Caco-2 (cell line): Measurements from ENCODE around the gene ZBTB47. TPM values are rescaled to one million over a fixed set of nuclear protein-coding genes. Genes with fewer than 3 reads are reported as not detected.
A peak's percentile ranks its signal among the peaks of the same experiment; 100 is the strongest.

Experiments used
- BruUV-seq: library from RNA; stranded (reverse); fragments of 400-500 nt; replicated peaks from 2 replicates; lab custom pipeline; 2021; lab: Mats Ljungman, UMichigan
- CTCF ChIA-PET: fragments of 300-600 bp; sonication (Branson Sonifier 250); formaldehyde crosslinking; loops from one replicate; lab custom pipeline; 2022; ENCODE audit warnings: antibody characterized with exemption; lab: Charles Lee
- POLR2A ChIA-PET: fragments of 300-600 bp; sonication (Branson Sonifier 250); formaldehyde crosslinking; loops from one replicate; lab custom pipeline; 2022; ENCODE audit warnings: antibody characterized with exemption; lab: Charles Lee
- DNase-seq, 2 experiments: peaks; one replicate each; pipeline versions ENCODE4 v3.0.0 to v3.0.0-alpha.2; 2020 to 2022
- H3K27me3 ChIP-seq: replicated peaks from 2 replicates; pipeline ENCODE4 v1.6.0; 2011; ENCODE audit warnings: low read length; ENCODE audit not compliant: control insufficient read depth, insufficient read depth
- H3K36me3 ChIP-seq: 2 replicates; pipeline ENCODE4 v1.5.1; 2011; ENCODE audit warnings: low read length; ENCODE audit not compliant: control insufficient read depth, insufficient read depth
- H3K4me1 ChIP-seq: fragments of 250-450 bp; sonication (Bioruptor Pico); 2 replicates; pipeline ENCODE4 v1.5.1; 2020; ENCODE audit warnings: mild to moderate bottlenecking
- H3K4me3 ChIP-seq: 2 replicates; pipeline ENCODE4 v1.5.1; 2011; ENCODE audit warnings: low read depth, mild to moderate bottlenecking, control low read depth, low read length
- H3K9me3 ChIP-seq: fragments of 250-450 bp; sonication (Bioruptor Pico); 2 replicates; pipeline ENCODE4 v1.5.1; 2020; ENCODE audit warnings: mild to moderate bottlenecking, moderate library complexity
- H3K27ac Mint-ChIP-seq: one replicate; pipeline ENCODE4 v1.8.0; 2022; ENCODE audit warnings: mixed read lengths; ENCODE audit not compliant: unreplicated experiment
- H3K27me3 Mint-ChIP-seq: one replicate; pipeline ENCODE4 v1.8.0; 2022; ENCODE audit warnings: mixed read lengths; ENCODE audit not compliant: insufficient read depth, unreplicated experiment
- H3K36me3 Mint-ChIP-seq: one replicate; pipeline ENCODE4 v1.8.0; 2022; ENCODE audit warnings: mild to moderate bottlenecking, mixed read lengths; ENCODE audit not compliant: insufficient read depth, unreplicated experiment
- H3K4me1 Mint-ChIP-seq: one replicate; pipeline ENCODE4 v1.8.0; 2022; ENCODE audit warnings: low read depth, mixed read lengths; ENCODE audit not compliant: unreplicated experiment
- H3K4me3 Mint-ChIP-seq: one replicate; pipeline ENCODE4 v1.8.0; 2022; ENCODE audit warnings: mild to moderate bottlenecking, moderate library complexity, mixed read lengths; ENCODE audit not compliant: unreplicated experiment
- H3K9me3 Mint-ChIP-seq: one replicate; pipeline ENCODE4 v1.8.0; 2022; ENCODE audit warnings: mixed read lengths; ENCODE audit not compliant: unreplicated experiment
- intact Hi-C: fragments of 100-400 bp; cut with micrococcal nuclease; formaldehyde crosslinking; loops from one replicate; pipeline ENCODE4 v1.10.0; 2022; ENCODE audit not compliant: unreplicated experiment
- total RNA-seq: library from RNA; stranded (reverse); gene quantifications from 2 replicates; pipeline ENCODE4 v1.2.3, GENCODE V29; 2022
- TF ChIP-seq, protein P1 (sequence below), 2 experiments: fragments of 200-600 bp in 1 of 2; IDR thresholded peaks; 1 replicate in 1 of 2; 2 replicates in 1 of 2; pipeline versions ENCODE4 v1.5.1 to v1.8.0; 2011 to 2022; ENCODE audit warnings: antibody characterized with exemption in 1 of 2, control low read depth in 1 of 2, inconsistent platforms in 1 of 2, low read depth in 1 of 2, low read length in 1 of 2, mild to moderate bottlenecking in 1 of 2, moderate library complexity in 1 of 2; ENCODE audit not compliant: insufficient read depth in 1 of 2, severe bottlenecking in 1 of 2, unreplicated experiment in 1 of 2

ZBTB47 gene
- total RNA-seq, 1 experiment from 2014 or later = 4.8 TPM

DNA sequence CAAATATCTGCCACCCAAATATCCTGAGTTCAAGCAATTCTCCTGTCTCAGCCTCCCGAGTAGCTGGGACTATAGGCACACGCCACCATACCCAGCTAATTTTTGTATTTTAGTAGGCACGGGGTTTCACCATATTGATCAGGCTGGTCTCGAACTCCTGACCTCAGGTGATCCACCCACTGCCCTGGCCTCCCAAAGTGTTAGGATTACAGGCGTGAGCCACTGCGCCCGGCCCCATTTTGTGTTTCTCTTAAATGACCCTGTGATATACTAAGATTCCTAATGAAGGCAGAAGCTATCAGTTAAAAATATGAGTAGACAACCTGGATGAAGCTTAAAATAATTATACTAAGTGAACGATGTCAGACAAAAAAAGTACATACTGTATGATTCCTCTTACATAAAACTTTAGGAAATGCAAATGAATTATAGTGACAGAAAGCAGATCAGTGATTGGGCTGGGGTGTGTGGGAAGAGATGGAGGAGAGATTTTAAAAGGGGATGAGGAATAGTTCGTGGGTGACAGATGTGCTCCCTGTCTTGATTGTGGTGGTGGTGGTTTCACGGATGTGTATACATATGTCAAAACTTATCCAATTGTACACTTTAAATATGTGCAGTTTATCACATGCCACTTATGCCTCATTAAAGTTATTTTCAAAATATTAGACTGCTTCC is 28.0 kb downstream of the ZBTB47 start:
- peaks cover 8% of the 10 kb centered on the region for H3K9me3 Mint-ChIP-seq
- Histone ChIP-seq H3K4me3 (no peak overlapping the region), H3K9me3 (no peaks in the 10 kb centered on the region), H3K36me3 (no peaks in the 10 kb centered on the region), H3K4me1 (no peaks in the 10 kb centered on the region), H3K27me3 (no peaks in the 10 kb centered on the region)
- intact Hi-C loops = no loop called here
- no peak overlapping the region for H3K4me3 Mint-ChIP-seq
- ChIA-PET POLR2A (no interaction called here), CTCF (no interaction called here)
- H3K27ac Mint-ChIP-seq = no peak overlapping the region
- BruUV-seq = no TSS peak
- H3K4me1 Mint-ChIP-seq = no peaks in the 10 kb centered on the region
- no peak for DNase-seq
- peaks cover 16% of the 10 kb centered on the region for H3K27me3 Mint-ChIP-seq
- TF ChIP-seq, protein P1, sequence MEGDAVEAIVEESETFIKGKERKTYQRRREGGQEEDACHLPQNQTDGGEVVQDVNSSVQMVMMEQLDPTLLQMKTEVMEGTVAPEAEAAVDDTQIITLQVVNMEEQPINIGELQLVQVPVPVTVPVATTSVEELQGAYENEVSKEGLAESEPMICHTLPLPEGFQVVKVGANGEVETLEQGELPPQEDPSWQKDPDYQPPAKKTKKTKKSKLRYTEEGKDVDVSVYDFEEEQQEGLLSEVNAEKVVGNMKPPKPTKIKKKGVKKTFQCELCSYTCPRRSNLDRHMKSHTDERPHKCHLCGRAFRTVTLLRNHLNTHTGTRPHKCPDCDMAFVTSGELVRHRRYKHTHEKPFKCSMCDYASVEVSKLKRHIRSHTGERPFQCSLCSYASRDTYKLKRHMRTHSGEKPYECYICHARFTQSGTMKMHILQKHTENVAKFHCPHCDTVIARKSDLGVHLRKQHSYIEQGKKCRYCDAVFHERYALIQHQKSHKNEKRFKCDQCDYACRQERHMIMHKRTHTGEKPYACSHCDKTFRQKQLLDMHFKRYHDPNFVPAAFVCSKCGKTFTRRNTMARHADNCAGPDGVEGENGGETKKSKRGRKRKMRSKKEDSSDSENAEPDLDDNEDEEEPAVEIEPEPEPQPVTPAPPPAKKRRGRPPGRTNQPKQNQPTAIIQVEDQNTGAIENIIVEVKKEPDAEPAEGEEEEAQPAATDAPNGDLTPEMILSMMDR (IDR thresholded peaks at IDR 0.05; ENCODE audit: insufficient read depth in 1 of 2, low read depth in 1 of 2, low read length in 1 of 2, severe bottlenecking in 1 of 2, unreplicated experiment in 1 of 2) = no peak
- no peaks in the 10 kb centered on the region for H3K36me3 Mint-ChIP-seq

DNA sequence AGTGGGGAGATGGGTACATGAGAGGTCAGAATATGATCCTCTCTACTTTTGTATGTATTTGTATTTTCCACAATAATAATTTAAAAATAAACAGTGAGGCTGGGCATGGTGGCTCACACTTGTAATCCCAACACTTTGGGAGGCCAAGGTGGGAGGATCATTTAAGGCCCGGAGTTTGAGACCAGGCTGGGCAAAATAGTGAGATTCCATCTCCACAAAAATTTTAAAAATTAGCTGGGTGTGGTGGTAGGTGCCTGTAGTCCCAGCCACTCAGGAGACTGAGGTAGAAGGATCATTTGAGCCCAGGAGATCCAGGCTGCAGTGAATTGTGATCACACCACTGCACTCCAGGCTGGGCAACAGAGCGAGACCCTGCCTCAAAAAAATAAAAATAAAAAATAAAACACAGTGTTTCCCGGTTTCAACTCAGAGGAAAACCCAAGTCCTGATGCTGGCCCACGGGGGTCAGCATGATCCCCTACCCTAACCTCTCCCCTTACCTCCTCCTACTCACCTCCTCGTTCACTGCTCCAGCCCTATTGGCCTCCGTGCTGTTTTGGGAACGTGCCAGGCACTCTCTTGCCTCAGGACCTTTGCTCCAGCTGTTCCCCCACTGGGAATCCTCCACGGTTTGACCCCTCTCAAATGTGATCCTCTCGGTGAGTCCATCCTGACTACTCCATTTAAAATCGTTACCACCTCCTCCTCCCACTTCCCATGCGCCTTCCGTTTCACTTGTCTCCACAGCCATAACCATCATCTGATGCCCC is 29.0 kb downstream of the ZBTB47 start:
- H3K4me1 Mint-ChIP-seq = no peaks in the 10 kb centered on the region
- BruUV-seq = no TSS peak

DNA sequence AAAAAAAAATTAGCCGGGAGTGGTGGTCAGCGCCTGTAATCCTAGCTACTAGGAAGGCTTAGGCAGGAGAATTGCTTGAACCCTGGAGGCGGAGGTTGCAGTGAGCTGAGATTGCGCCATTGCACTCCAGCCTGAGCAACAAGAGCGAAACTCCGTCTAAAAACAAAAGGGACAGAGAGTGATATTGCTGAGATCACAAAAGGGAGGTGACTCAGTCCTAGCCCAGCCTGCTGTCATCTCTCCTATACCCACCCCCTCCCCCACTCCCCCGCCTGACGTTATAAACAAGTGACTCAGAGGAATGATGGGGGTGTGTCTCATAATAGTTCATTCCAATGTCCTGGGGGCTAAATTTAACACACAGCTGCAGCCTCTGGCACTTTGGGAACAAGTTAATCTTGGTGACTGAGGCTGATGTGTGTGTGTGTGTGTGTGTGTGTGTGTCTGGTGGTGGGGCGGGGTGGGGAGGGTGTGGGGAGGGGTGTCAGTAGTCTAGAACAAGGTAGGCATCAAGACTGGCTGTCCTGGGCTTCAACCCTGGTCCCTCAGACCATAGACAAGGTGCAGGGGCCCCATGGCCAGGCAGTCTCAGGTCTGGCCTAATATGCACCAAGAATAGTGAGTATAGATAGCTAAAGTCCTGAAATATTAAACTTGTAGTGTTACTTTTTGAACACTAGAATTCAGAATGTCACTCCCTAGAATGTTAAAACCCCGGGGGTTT is 30.5 kb downstream of the ZBTB47 start:
- no peaks in the 10 kb centered on the region for H3K9me3 ChIP-seq
- POLR2A ChIA-PET = no interaction called here
- Mint-ChIP-seq H3K4me1 (no peaks in the 10 kb centered on the region), H3K27me3 (peaks cover 5% of the 10 kb centered on the region), H3K9me3 (no peaks in the 10 kb centered on the region), H3K36me3 (no peaks in the 10 kb centered on the region), H3K4me3 (no peak overlapping the region), H3K27ac (no peak overlapping the region)
- H3K4me1 ChIP-seq = no peaks in the 10 kb centered on the region
- DNase-seq = peak; percentile 23 to 70
- no peaks in the 10 kb centered on the region for H3K27me3 ChIP-seq
- intact Hi-C loops = no loop called here
- TF ChIP-seq, protein P1 (IDR thresholded peaks at IDR 0.05; ENCODE audit: insufficient read depth in 1 of 2, low read depth in 1 of 2, low read length in 1 of 2, severe bottlenecking in 1 of 2, unreplicated experiment in 1 of 2) = no peak
- CTCF ChIA-PET = no interaction called here
- H3K4me3 ChIP-seq = no peak overlapping the region
- no TSS peak for BruUV-seq
- H3K36me3 ChIP-seq = no peaks in the 10 kb centered on the region

More for the DNA sequence above, 29.0 kb downstream of the ZBTB47 start:
- H3K4me3 ChIP-seq = no peak overlapping the region
- TF ChIP-seq, protein P1 (IDR thresholded peaks at IDR 0.05; ENCODE audit: insufficient read depth in 1 of 2, low read depth in 1 of 2, low read length in 1 of 2, severe bottlenecking in 1 of 2, unreplicated experiment in 1 of 2) = no peak
- H3K4me3 Mint-ChIP-seq = no peak overlapping the region
- no peaks in the 10 kb centered on the region for H3K36me3 ChIP-seq
- H3K36me3 Mint-ChIP-seq = no peaks in the 10 kb centered on the region
- no peaks in the 10 kb centered on the region for H3K27me3 ChIP-seq
- no peaks in the 10 kb centered on the region for H3K4me1 ChIP-seq
- peak in 1 of 2 experiments; percentile 13 for DNase-seq
- CTCF ChIA-PET = no interaction called here
- intact Hi-C loops = no loop called here
- no peaks in the 10 kb centered on the region for H3K9me3 Mint-ChIP-seq
- peaks cover 14% of the 10 kb centered on the region for H3K27me3 Mint-ChIP-seq
- no peak overlapping the region for H3K27ac Mint-ChIP-seq
- POLR2A ChIA-PET = no interaction called here
- H3K9me3 ChIP-seq = no peaks in the 10 kb centered on the region
